DOHH2 (cell line): ENCODE data around the gene PREX1.

Source experiments
- CTCF ChIP-seq: fragments of 200-600 bp; sonication (generic); IDR thresholded peaks from one replicate; pipeline ENCODE4 v1.5.1; 2014; ENCODE audit warnings: antibody characterized with exemption, mild to moderate bottlenecking, low read depth, low read length; ENCODE audit not compliant: poor library complexity, severe bottlenecking
- EZH2phosphoT487 ChIP-seq: fragments of 200-600 bp; sonication (generic); IDR thresholded peaks from 2 replicates; pipeline ENCODE4 v1.6.1; 2017; ENCODE audit warnings: borderline replicate concordance, mild to moderate bottlenecking, antibody characterized with exemption, low read length, moderate library complexity, mixed read lengths

GRCh38 chr20:48862279-48862678, 34.5 kb upstream of the PREX1 start:
- no peak for TF ChIP-seq CTCF
- TF ChIP-seq EZH2phosphoT487, result no peak
